ENCODE results near the gene OGFOD3. TPM values are rescaled to one million over a fixed set of nuclear protein-coding genes. Genes with fewer than 3 reads are reported as not detected.
A peak's percentile ranks its signal among the peaks of the same experiment; 100 is the strongest.

OGFOD3 gene
- total and polyA plus RNA-seq, 9 of the 15 experiments (the other 6 are each of a cell fraction or from before 2014, with no cell fraction given), result 0.69 to 44.7 (median 18.9) TPM

DNA sequence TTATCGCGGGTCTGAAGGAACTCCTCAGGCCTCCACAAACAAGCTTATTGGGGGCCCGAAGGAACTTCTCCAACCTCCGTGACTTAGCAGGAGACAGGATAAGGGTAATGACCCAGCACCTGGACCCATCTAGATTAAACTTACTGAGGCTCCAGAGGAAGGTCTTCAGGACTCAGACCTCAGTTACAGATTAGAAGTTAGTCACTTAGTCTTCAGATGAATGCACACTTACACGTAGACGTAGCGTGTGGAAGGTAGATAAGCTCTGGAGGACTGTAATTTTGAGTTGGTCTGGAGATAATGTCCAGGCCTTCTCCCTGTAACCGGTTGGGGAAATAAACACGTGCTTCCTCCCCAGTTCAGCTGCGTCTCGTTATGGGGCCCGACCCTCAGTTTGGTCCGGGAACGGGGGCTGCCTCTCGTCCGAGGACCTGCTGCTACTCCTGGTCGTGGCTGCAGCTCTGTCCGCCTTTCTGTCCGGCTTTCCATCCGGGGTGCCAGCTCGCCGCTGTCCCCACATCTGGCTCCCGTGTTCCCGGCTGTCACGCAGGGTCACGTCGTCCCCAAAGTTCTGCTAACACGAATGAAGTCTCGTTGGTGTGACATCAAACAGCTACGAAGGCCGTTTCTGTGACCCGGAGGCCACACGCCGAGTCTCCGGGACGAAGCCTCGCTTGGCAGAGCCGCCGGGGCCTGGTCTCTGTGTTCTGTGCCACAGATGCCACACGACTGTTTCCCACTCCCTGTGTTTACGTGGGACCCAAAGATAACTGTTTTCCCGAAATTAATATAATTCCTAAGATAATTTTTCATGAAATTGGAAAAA lies 73.0 kb downstream of the OGFOD3 start (continued):
- TF ChIP-seq, protein P1, sequence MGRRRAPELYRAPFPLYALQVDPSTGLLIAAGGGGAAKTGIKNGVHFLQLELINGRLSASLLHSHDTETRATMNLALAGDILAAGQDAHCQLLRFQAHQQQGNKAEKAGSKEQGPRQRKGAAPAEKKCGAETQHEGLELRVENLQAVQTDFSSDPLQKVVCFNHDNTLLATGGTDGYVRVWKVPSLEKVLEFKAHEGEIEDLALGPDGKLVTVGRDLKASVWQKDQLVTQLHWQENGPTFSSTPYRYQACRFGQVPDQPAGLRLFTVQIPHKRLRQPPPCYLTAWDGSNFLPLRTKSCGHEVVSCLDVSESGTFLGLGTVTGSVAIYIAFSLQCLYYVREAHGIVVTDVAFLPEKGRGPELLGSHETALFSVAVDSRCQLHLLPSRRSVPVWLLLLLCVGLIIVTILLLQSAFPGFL (CRISPR knock-in tag; IDR thresholded peaks at IDR 0.05), result no peak
- TF ChIP-seq HDAC8 (tag; IDR thresholded peaks at IDR 0.05) (peak; percentile 92), TAL1 (IDR thresholded peaks at IDR 0.05) (peak; percentile 97), ZNF239 (CRISPR knock-in tag; IDR thresholded peaks at IDR 0.05) (no peak), POLR2G (IDR thresholded peaks at IDR 0.05; ENCODE audit: low read depth, low read length) (peak; percentile 70), ZNF24 (IDR thresholded peaks at IDR 0.05) (peak; percentile 37; the same call in 1 of the 2 replicates), ZBED1 (IDR thresholded peaks at IDR 0.05) (peak; percentile 62; the same call in 1 of the 2 replicates), ARID1B (IDR thresholded peaks at IDR 0.05) (peak; percentile 99), ELK3 (CRISPR knock-in tag; IDR thresholded peaks at IDR 0.05) (no peak), ZNF589 (CRISPR knock-in tag; IDR thresholded peaks at IDR 0.05; ENCODE audit: low read depth) (peak; percentile 94), HCFC1 (IDR thresholded peaks at IDR 0.05; ENCODE audit: low read depth, low read length) (no peak), ZNF143 (CRISPR knock-in tag; IDR thresholded peaks at IDR 0.05) (no peak), MTF1 (CRISPR knock-in tag; IDR thresholded peaks at IDR 0.05; ENCODE audit: borderline replicate concordance) (peak; percentile 68; the same call in 1 of the 2 replicates), CBX3 (IDR thresholded peaks at IDR 0.05; ENCODE audit: borderline replicate concordance in 1 of 2, low read length in 2 of 2) (peak in 1 of 2 experiments; percentile 78; a peak in 1 of 3 replicates), PYGO2 (tag; IDR thresholded peaks at IDR 0.05) (no peak), OTX1 (CRISPR knock-in tag; IDR thresholded peaks at IDR 0.05) (peak; percentile 47; the same call in 1 of the 2 replicates), ZNF146 (CRISPR knock-in tag; IDR thresholded peaks at IDR 0.05; ENCODE audit: unreplicated experiment) (no peak), ZKSCAN1 (IDR thresholded peaks at IDR 0.05; ENCODE audit: low read depth, low read length) (0 out of 2 replicates have a peak, but pooled peaks have one; percentile 19), BCL6 (CRISPR knock-in tag; IDR thresholded peaks at IDR 0.05) (no peak), ZBTB1 (CRISPR knock-in tag; IDR thresholded peaks at IDR 0.05; ENCODE audit: borderline replicate concordance, low read depth) (no peak)
- TF ChIP-seq, protein P2, sequence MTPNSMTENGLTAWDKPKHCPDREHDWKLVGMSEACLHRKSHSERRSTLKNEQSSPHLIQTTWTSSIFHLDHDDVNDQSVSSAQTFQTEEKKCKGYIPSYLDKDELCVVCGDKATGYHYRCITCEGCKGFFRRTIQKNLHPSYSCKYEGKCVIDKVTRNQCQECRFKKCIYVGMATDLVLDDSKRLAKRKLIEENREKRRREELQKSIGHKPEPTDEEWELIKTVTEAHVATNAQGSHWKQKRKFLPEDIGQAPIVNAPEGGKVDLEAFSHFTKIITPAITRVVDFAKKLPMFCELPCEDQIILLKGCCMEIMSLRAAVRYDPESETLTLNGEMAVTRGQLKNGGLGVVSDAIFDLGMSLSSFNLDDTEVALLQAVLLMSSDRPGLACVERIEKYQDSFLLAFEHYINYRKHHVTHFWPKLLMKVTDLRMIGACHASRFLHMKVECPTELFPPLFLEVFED (CRISPR knock-in tag; conservative IDR thresholded peaks at IDR 0.05), result no peak
- TF ChIP-seq, protein P3, sequence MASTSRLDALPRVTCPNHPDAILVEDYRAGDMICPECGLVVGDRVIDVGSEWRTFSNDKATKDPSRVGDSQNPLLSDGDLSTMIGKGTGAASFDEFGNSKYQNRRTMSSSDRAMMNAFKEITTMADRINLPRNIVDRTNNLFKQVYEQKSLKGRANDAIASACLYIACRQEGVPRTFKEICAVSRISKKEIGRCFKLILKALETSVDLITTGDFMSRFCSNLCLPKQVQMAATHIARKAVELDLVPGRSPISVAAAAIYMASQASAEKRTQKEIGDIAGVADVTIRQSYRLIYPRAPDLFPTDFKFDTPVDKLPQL (IDR thresholded peaks at IDR 0.05; ENCODE audit: extremely low read depth, insufficient read length), result no peak
- TF ChIP-seq, protein P4, sequence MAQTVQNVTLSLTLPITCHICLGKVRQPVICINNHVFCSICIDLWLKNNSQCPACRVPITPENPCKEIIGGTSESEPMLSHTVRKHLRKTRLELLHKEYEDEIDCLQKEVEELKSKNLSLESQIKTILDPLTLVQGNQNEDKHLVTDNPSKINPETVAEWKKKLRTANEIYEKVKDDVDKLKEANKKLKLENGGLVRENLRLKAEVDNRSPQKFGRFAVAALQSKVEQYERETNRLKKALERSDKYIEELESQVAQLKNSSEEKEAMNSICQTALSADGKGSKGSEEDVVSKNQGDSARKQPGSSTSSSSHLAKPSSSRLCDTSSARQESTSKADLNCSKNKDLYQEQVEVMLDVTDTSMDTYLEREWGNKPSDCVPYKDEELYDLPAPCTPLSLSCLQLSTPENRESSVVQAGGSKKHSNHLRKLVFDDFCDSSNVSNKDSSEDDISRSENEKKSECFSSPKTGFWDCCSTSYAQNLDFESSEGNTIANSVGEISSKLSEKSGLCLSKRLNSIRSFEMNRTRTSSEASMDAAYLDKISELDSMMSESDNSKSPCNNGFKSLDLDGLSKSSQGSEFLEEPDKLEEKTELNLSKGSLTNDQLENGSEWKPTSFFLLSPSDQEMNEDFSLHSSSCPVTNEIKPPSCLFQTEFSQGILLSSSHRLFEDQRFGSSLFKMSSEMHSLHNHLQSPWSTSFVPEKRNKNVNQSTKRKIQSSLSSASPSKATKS (CRISPR knock-in tag; IDR thresholded peaks at IDR 0.05), result no peak
